ENCODE data around the gene TTC22. TPM values are rescaled to one million over a fixed set of nuclear protein-coding genes. Genes with fewer than 3 reads are reported as not detected.

The TTC22 gene
- total RNA-seq, 1 experiment from 2014 or later, result 1.8 TPM

- Histone ChIP-seq H3K4me2 (ENCODE audit: low read length) (no peak overlapping the region), H3K36me3 (ENCODE audit: control insufficient read depth in 1 of 2, insufficient read depth in 2 of 2, low read length in 2 of 2) (peaks cover 5 to 12% of the 10 kb centered on the region in 2 experiments; a peak in 2 of 4 replicates), H3K27me3 (ENCODE audit: insufficient read depth, low read length) (no peaks in the 10 kb centered on the region), H3K4me1 (ENCODE audit: control insufficient read depth in 1 of 2, insufficient read depth in 2 of 2, low read length in 2 of 2) (peaks cover 0 to 6% of the 10 kb centered on the region in 2 experiments; a peak in 2 of 4 replicates), H3K79me2 (ENCODE audit: insufficient read depth, low read length) (peaks cover 16% of the 10 kb centered on the region), H3K9me2 (ENCODE audit: insufficient read depth) (no peaks in the 10 kb centered on the region), H2AFZ (ENCODE audit: low read depth, low read length, poor library complexity, severe bottlenecking) (no peak overlapping the region), H3K4me3 (replicated peaks in 1 of 2; ENCODE audit: low read depth in 1 of 2, low read length in 2 of 2) (no peak overlapping the region), H4K20me1 (ENCODE audit: insufficient read depth) (no peaks in the 10 kb centered on the region), H3K27ac (ENCODE audit: low read depth, low read length) (no peak overlapping the region), H3K9me3 (ENCODE audit: control insufficient read depth in 1 of 2, insufficient read depth in 1 of 2, low read depth in 1 of 2, low read length in 2 of 2) (no peaks in the 10 kb centered on the region), H3K9ac (ENCODE audit: low read length) (no peak overlapping the region)
- RAD21 ChIA-PET (ENCODE audit: low non-redundant PET in 1 of 2, low total read pairs in 2 of 2, uncharacterized antibody in 2 of 2, unreplicated experiment in 2 of 2), result interaction anchor here in 1 of 2 experiments (0.7 kb wide), 1 partner anchor 51 kb away, joined by 3 read pairs; no protein-coding TSS in a partner anchor
- POLR2A ChIA-PET, result no interaction called here
- CTCF ChIA-PET, result no interaction called here
- intact Hi-C loops (cut with micrococcal nuclease), result no loop called here
- DNase-seq (ENCODE audit: low read depth, low spot score), result no peak
- ATAC-seq, result no peak
- TF ChIP-seq ZNF274 (IDR thresholded peaks at IDR 0.05; ENCODE audit: low read depth, low read length), result no peak
- TF ChIP-seq EGR1 (IDR thresholded peaks at IDR 0.05; ENCODE audit: low read depth), result no peak
- TF ChIP-seq FOSL1 (IDR thresholded peaks at IDR 0.05; ENCODE audit: low read depth), result no peak
- TF ChIP-seq ZBTB33 (IDR thresholded peaks at IDR 0.05; ENCODE audit: extremely low read depth, insufficient replicate concordance, low read length), result no peak
- no peak for TF ChIP-seq SP1 (IDR thresholded peaks at IDR 0.05; ENCODE audit: low read depth)
- no peak for TF ChIP-seq REST (IDR thresholded peaks at IDR 0.05; ENCODE audit: low read depth)
- no peak for TF ChIP-seq JUND (IDR thresholded peaks at IDR 0.05)
- no peak for TF ChIP-seq POLR2AphosphoS5 (IDR thresholded peaks at IDR 0.05; ENCODE audit: low read depth, low read length)
- no peak for TF ChIP-seq EZH2 (IDR thresholded peaks at IDR 0.05)
- TF ChIP-seq ATF3 (IDR thresholded peaks at IDR 0.05), result no peak
- no peak for TF ChIP-seq ZFX (IDR thresholded peaks at IDR 0.05)
- TF ChIP-seq POLR2A (IDR thresholded peaks at IDR 0.05; ENCODE audit: borderline replicate concordance, extremely low read depth, insufficient read depth, insufficient read length), result no peak
- no peak for TF ChIP-seq RAD21 (IDR thresholded peaks at IDR 0.05; ENCODE audit: low read depth)
- TF ChIP-seq CEBPB (IDR thresholded peaks at IDR 0.05; ENCODE audit: low read depth), result no peak
- BruUV-seq (replicated peaks), result no TSS peak
Observed at GRCh38 chr1:54758678-54759348, 42.3 kb downstream of the TTC22 start.
